Measurements from ENCODE around the gene ZMYM5.
"Not testable (repeated sequence)": the region's sequence is repeated elsewhere in the genome, so short reads cannot be mapped to it uniquely, and the experiment has no call there.

Gene ZMYM5

DNA sequence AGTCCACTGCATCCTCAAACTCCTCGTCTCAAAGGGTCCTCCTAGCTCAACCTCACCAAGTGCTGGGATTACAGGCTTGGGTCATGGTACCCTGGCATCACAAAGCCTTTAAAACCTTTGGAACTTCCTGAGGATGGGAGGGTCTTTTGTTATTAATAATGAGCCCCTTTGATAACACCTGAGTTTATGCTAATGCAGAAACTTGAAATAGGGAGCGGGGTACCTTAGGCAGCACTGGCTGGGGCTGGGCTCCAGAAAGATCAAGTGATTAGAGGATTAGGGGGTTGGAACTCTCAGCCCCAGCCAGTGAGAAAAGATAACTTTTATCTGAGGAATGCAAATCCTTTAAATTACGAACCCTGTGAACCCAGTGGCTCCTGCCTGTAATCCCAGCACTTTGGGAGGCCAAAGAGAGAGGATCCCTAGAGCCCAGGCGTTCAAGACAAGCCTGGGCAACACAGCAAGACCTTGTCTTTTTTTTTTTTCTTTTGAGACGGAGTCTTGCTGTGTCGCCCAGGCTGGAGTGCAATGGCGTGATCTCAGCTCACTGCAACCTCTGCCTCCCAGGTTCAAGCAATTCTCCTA lies 71.4 kb downstream of the ZMYM5 start:
- H3K4me2 ChIP-seq (ENCODE audit: low read length): no peak overlapping the region
- H3K9me3 ChIP-seq (ENCODE audit: control insufficient read depth, insufficient read depth, low read length): no peaks in the 10 kb centered on the region
- H3K27ac ChIP-seq (ENCODE audit: low read depth, low read length): no peak overlapping the region
- H3K27me3 ChIP-seq (ENCODE audit: control insufficient read depth, low read length): no peaks in the 10 kb centered on the region
- H3K36me3 ChIP-seq (ENCODE audit: control insufficient read depth, low read length): no peaks in the 10 kb centered on the region
- no peaks in the 10 kb centered on the region for H3K79me2 ChIP-seq (ENCODE audit: control insufficient read depth, low read length)
- H3K4me1 ChIP-seq (ENCODE audit: control insufficient read depth, low read length): no peaks in the 10 kb centered on the region
- no peaks in the 10 kb centered on the region for H3K9me2 ChIP-seq (replicated peaks; ENCODE audit: control insufficient read depth, low read length)
- no peak for TF ChIP-seq CTCF (IDR thresholded peaks at IDR 0.05; ENCODE audit: low read depth, low read length, poor library complexity, severe bottlenecking)
- TF ChIP-seq EZH2phosphoT487 (IDR thresholded peaks at IDR 0.05; ENCODE audit: borderline replicate concordance, low read length): no peak
- H3F3A ChIP-seq (ENCODE audit: control insufficient read depth, insufficient read depth): no peaks in the 10 kb centered on the region
- no peak overlapping the region for H3K4me3 ChIP-seq (ENCODE audit: low read length)
- H4K20me1 ChIP-seq (ENCODE audit: control insufficient read depth, insufficient read depth, low read depth, low read length): no peaks in the 10 kb centered on the region

DNA sequence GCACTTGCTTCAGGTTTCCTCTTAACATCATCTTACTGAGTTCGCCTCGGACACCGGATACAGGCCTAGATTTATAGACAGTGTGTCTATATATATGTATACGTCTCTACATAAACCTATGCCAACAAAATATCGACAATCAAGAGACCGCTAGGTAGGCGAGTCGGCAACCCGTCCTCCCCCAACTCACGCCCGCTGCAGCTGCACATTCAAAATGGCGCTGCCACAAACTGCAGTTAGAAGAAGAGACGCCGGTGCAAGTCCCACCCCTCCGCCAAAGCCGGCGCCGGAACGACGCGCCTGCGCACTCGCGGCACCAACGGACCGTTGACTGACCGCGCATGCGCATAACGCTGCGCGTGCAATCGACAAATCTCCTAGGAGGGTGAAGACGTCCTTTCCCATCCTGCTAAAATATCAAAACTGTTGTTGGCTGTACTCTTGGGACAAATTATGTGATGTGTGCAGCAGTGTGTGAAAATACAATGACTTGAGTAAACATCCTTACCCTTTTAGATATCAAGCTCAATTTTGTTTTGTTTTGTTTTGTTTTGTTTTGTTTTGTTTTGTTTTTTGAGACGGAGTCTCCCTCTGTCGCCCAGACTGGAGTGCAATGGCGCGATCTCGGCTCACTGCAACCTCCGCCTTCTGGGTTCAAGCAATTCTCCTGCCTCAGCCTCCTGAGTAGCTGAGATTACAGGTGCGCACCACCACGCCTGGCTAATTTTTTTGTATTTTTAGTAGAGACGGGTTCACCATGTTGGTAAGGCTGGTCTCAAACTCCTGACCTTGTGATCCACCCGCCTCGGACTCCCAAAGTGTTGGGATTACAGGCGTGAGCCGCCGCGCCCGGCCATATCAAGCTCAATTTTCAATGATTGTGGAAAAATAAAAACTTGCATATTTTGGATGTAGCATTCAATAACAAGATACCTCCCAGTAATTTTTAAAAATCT lies 80.4 kb downstream of the ZMYM5 start, which contains the start of gene PSPC1:
Gene PSPC1, minus strand, starts transcription at position 219 of the 956 bp plus-strand sequence. Its CDS starts 188 bp downstream, at position 31.
- Histone ChIP-seq H3K36me3 (ENCODE audit: control insufficient read depth, low read length) (peaks cover 20% of the 10 kb centered on the region), H3K4me1 (ENCODE audit: control insufficient read depth, low read length) (peaks cover 11% of the 10 kb centered on the region), H3K4me3 (ENCODE audit: low read length) (peak within 1 kb of the TSS; percentile 88), H3K27ac (ENCODE audit: low read depth, low read length) (peak within 1 kb of the TSS; percentile 71), H3K79me2 (ENCODE audit: control insufficient read depth, low read length) (peaks cover 24% of the 10 kb centered on the region), H3K4me2 (ENCODE audit: low read length) (peak within 1 kb of the TSS; percentile 60)
- not testable (repeated sequence) for H3K9me3 ChIP-seq (ENCODE audit: control insufficient read depth, insufficient read depth, low read length); H3K27me3 ChIP-seq (ENCODE audit: control insufficient read depth, low read length); H3K9me2 ChIP-seq (replicated peaks; ENCODE audit: control insufficient read depth, low read length); H4K20me1 ChIP-seq (ENCODE audit: control insufficient read depth, insufficient read depth, low read depth, low read length); H3F3A ChIP-seq (ENCODE audit: control insufficient read depth, insufficient read depth)

GRCh38 chr13:19782049-19782726 lies 81.3 kb downstream of the ZMYM5 start:
- 0 out of 2 replicates have a peak, but pooled peaks cover 5% of the 10 kb centered on the region for H4K20me1 ChIP-seq (ENCODE audit: control insufficient read depth, insufficient read depth, low read depth, low read length)
- H3K9me3 ChIP-seq (ENCODE audit: control insufficient read depth, insufficient read depth, low read length): no peaks in the 10 kb centered on the region
- peak overlapping the region; percentile 60 for H3K4me2 ChIP-seq (ENCODE audit: low read length)
- no peaks in the 10 kb centered on the region for H3K9me2 ChIP-seq (replicated peaks; ENCODE audit: control insufficient read depth, low read length)
- peaks cover 11% of the 10 kb centered on the region for H3K4me1 ChIP-seq (ENCODE audit: control insufficient read depth, low read length)
- H3K27ac ChIP-seq (ENCODE audit: low read depth, low read length): peak overlapping the region; percentile 71
- TF ChIP-seq CTCF (IDR thresholded peaks at IDR 0.05; ENCODE audit: low read depth, low read length, poor library complexity, severe bottlenecking) (no peak), EZH2phosphoT487 (IDR thresholded peaks at IDR 0.05; ENCODE audit: borderline replicate concordance, low read length) (no peak)
- peaks cover 20% of the 10 kb centered on the region for H3K36me3 ChIP-seq (ENCODE audit: control insufficient read depth, low read length)
- peaks cover 7% of the 10 kb centered on the region; the same call in 1 of the 2 replicates for H3F3A ChIP-seq (ENCODE audit: control insufficient read depth, insufficient read depth)
- H3K79me2 ChIP-seq (ENCODE audit: control insufficient read depth, low read length): peaks cover 32% of the 10 kb centered on the region
- H3K27me3 ChIP-seq (ENCODE audit: control insufficient read depth, low read length): no peaks in the 10 kb centered on the region
- peak overlapping the region; percentile 88 for H3K4me3 ChIP-seq (ENCODE audit: low read length)
